Stomach (tissue), 4 donors: ENCODE data around the gene PDCD1.

Experiments
- POLR2A ChIP-seq, 4 donors: fragments of 450-650 bp; IDR thresholded peaks; one replicate each; pipeline ENCODE4 v1.6.1; 2016; ENCODE audit warnings: antibody characterized with exemption in 4 of 4, control low read depth in 2 of 4, mild to moderate bottlenecking in 1 of 4, moderate library complexity in 1 of 4
- TF ChIP-seq, protein P1 (sequence below), 7 experiments: fragments of 450-650 bp in 4 of 7; fragments of 200-600 bp in 3 of 7; sonication (generic) in 3 of 7; IDR thresholded peaks; one replicate each; pipeline ENCODE4 v1.5.1; 2016 to 2019; ENCODE audit warnings: antibody characterized with exemption in 7 of 7, control low read depth in 2 of 7, mild to moderate bottlenecking in 1 of 7

- no peak for TF ChIP-seq POLR2A (IDR thresholded peaks at IDR 0.05)
- TF ChIP-seq, protein P1, sequence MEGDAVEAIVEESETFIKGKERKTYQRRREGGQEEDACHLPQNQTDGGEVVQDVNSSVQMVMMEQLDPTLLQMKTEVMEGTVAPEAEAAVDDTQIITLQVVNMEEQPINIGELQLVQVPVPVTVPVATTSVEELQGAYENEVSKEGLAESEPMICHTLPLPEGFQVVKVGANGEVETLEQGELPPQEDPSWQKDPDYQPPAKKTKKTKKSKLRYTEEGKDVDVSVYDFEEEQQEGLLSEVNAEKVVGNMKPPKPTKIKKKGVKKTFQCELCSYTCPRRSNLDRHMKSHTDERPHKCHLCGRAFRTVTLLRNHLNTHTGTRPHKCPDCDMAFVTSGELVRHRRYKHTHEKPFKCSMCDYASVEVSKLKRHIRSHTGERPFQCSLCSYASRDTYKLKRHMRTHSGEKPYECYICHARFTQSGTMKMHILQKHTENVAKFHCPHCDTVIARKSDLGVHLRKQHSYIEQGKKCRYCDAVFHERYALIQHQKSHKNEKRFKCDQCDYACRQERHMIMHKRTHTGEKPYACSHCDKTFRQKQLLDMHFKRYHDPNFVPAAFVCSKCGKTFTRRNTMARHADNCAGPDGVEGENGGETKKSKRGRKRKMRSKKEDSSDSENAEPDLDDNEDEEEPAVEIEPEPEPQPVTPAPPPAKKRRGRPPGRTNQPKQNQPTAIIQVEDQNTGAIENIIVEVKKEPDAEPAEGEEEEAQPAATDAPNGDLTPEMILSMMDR (IDR thresholded peaks at IDR 0.05): no peak
Observed at GRCh38 chr2:241808721-241809382, 49.8 kb downstream of the PDCD1 start, which contains the start of gene NEU4.
